ENCODE data around the gene GCNA. TPM values are rescaled to one million over a fixed set of nuclear protein-coding genes. Genes with fewer than 3 reads are reported as not detected.
"Not testable (repeated sequence)": the region's sequence is repeated elsewhere in the genome, so short reads cannot be mapped to it uniquely, and the experiment has no call there.

Gene GCNA
- total RNA-seq, 2 donors from 2014 or later: 1.2 to 1.3 TPM

DNA sequence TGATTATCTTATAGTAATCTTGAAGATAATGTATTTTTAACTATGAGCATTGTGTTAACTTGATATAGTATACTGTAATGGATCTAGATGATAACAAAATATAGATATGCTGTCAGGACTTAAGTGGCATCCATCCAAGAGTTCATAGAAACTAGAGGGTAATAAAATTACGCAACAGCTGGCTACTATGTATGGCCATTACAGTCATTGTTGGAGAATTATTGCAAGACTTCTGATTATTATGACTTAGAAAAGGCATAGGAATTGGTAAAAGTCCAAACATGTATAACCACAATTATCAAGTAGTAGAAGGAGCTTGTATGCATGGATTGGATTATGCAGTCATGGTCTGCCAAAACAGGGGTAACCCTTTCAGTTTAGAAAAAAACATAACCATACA lies 35.8 kb upstream of the GCNA start:
- peaks cover 32% of the 10 kb centered on the region for H3K4me1 Mint-ChIP-seq
- no peak for DNase-seq
- peaks cover 8% of the 10 kb centered on the region for H3K36me3 Mint-ChIP-seq (ENCODE audit: low read depth)
- H3K27ac Mint-ChIP-seq: no peak overlapping the region
- no peaks in the 10 kb centered on the region for H3K27me3 Mint-ChIP-seq
- H3K4me3 Mint-ChIP-seq: peak overlapping the region; percentile 91
- peaks cover 3% of the 10 kb centered on the region for H3K9me3 ChIP-seq (ENCODE audit: control insufficient read depth, low read length, poor library complexity, severe bottlenecking)
- no peak for ATAC-seq

DNA sequence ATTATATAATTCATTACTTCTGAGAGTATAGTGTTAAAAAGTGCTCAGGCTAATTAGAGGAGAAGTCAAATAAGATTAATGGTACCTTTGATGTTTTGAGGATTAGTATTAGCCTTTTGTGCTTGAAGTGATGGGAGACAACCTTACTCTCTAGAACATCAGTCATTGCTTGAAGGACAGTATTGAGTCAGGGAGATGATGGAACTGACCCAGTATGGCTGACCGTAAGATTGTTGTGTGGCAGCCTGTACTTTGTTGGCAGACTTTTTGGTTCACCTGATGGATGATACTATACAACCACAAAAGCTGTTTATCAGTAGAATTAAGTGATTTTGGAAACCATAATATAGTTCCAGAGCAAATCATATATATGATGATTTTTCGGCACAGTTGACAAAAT lies 35.4 kb upstream of the GCNA start:
- peaks cover 30% of the 10 kb centered on the region for H3K4me1 Mint-ChIP-seq
- no peak for DNase-seq
- peak overlapping the region; percentile 21 for H3K27ac Mint-ChIP-seq
- no peak overlapping the region for H3K4me3 Mint-ChIP-seq
- no peaks in the 10 kb centered on the region for H3K27me3 Mint-ChIP-seq
- H3K9me3 ChIP-seq (ENCODE audit: control insufficient read depth, low read length, poor library complexity, severe bottlenecking): peaks cover 3% of the 10 kb centered on the region
- no peak for ATAC-seq
- H3K36me3 Mint-ChIP-seq (ENCODE audit: low read depth): peaks cover 8% of the 10 kb centered on the region

DNA sequence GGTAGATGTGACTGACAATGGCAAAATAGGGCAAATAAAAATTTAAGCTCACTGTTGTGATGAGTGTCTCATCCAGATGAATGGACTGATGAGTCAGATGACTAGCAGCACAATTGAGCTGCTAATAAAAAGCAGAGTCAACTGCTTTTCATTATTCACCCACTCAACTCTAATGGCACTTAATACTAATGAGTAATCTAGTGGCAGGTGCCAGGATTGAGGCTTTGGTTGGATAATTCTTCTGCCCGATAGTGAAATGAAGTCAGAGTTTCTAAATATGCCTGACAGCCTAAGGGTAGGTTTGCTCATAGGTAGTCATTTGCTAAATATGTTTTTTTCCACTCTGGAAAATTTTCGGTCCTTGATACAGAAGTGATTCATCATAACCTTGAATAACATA lies 34.9 kb upstream of the GCNA start:
- H3K9me3 ChIP-seq (ENCODE audit: control insufficient read depth, low read length, poor library complexity, severe bottlenecking): peaks cover 3% of the 10 kb centered on the region
- DNase-seq (no peak), ATAC-seq (no peak)
- peaks cover 30% of the 10 kb centered on the region for H3K4me1 Mint-ChIP-seq
- peaks cover 8% of the 10 kb centered on the region for H3K36me3 Mint-ChIP-seq (ENCODE audit: low read depth)
- H3K27me3 Mint-ChIP-seq: no peaks in the 10 kb centered on the region
- peak overlapping the region; percentile 21 for H3K27ac Mint-ChIP-seq
- no peak overlapping the region for H3K4me3 Mint-ChIP-seq

DNA sequence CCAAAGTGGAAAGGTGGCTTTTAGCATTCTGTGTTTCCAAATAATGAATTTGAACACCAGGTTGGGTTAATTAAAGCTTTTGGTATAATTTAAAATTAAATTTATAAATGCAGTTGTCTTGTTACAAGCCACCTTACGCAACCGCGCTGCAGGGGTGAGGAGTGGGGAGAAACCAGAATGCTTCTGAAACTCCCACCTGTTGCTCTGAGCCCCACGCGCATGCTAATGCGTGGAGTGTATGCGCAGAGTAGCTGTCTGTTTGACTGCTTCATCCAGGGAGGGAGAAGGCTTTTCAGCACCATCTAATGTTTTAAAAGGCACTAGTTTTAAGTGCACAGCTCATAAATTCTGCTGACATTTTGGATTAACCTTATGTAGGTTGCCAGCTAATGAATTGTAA lies 32.9 kb upstream of the GCNA start:
- peaks cover 28% of the 10 kb centered on the region for H3K4me1 Mint-ChIP-seq
- ATAC-seq (no peak), DNase-seq (no peak)
- H3K27ac Mint-ChIP-seq: peak overlapping the region; percentile 21
- no peaks in the 10 kb centered on the region for H3K27me3 Mint-ChIP-seq
- H3K4me3 Mint-ChIP-seq: no peak overlapping the region
- H3K36me3 Mint-ChIP-seq (ENCODE audit: low read depth): peaks cover 8% of the 10 kb centered on the region
- no peaks in the 10 kb centered on the region for H3K9me3 ChIP-seq (ENCODE audit: control insufficient read depth, low read length, poor library complexity, severe bottlenecking)

DNA sequence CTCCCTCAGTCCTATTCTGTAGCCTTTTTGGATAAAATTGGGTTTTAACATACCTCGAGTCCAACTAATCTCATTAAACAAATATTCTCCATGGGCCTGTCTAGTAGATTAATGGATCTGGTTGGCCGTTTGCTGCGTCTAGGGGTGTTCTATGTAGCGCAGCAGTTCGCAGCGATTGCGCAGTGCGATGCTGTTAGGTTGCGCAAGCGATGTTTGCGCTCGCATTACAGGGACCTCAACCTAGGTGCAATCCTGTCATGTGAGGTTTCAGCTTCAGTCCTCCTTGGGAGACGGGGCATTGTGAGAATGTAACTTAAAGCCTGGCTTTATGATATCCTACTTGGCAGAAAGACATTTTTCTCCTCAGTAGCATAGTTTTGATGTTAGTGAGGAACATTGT lies 31.4 kb upstream of the GCNA start:
- peak overlapping the region; percentile 39 for H3K4me3 Mint-ChIP-seq
- H3K9me3 ChIP-seq (ENCODE audit: control insufficient read depth, low read length, poor library complexity, severe bottlenecking): no peaks in the 10 kb centered on the region
- no peak overlapping the region for H3K27ac Mint-ChIP-seq
- peaks cover 2% of the 10 kb centered on the region for H3K36me3 Mint-ChIP-seq (ENCODE audit: low read depth)
- no peak for ATAC-seq
- H3K27me3 Mint-ChIP-seq: no peaks in the 10 kb centered on the region
- no peak for DNase-seq
- H3K4me1 Mint-ChIP-seq: peaks cover 17% of the 10 kb centered on the region

DNA sequence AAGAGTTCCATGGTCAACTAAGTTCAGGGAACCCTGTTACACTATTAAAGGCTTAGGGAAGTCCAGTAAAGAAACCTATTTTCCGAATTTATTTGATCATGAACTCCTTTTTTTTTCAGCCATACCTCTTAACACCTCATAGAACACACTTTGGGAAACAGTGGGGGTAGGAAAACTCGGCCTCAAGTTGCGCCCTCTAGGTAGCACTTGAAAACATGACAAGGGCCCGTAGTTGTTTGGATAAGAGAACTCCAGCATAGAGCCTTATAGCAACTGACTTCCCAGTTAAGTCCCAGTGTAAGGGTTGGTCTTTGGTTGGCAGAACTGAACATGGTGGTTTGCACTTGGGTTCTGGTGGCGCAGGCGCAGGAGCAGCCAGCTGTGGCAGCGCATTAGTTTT lies 30.9 kb upstream of the GCNA start:
- Mint-ChIP-seq H3K27me3 (no peaks in the 10 kb centered on the region), H3K4me3 (no peak overlapping the region), H3K27ac (no peak overlapping the region), H3K4me1 (peaks cover 14% of the 10 kb centered on the region), H3K36me3 (ENCODE audit: low read depth) (peaks cover 2% of the 10 kb centered on the region)
- H3K9me3 ChIP-seq (ENCODE audit: control insufficient read depth, low read length, poor library complexity, severe bottlenecking): no peaks in the 10 kb centered on the region
- ATAC-seq (no peak), DNase-seq (no peak)

DNA sequence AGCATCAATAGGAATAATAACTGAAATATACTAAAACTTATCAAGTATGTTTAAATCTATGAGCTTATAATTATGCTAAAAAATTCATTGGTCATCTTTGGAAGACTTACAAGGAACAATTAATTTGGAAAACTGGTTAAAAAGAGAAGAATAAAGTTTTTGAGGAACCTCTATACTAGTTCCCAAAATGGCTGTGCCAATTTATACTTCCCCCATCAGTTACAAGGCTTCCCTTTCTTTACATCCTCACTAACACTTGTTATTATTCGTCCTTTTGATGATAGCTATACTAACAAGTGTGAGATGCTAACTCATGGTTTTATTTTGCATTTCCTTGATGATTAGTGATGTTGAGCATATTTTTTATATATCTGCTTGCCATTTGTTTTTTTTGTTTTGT lies 28.3 kb upstream of the GCNA start:
- DNase-seq (no peak), ATAC-seq (no peak)
- no peaks in the 10 kb centered on the region for H3K9me3 ChIP-seq (ENCODE audit: control insufficient read depth, low read length, poor library complexity, severe bottlenecking)
- Mint-ChIP-seq H3K4me1 (peaks cover 6% of the 10 kb centered on the region), H3K27ac (no peak overlapping the region), H3K4me3 (no peak overlapping the region), H3K36me3 (ENCODE audit: low read depth) (peaks cover 2% of the 10 kb centered on the region), H3K27me3 (no peaks in the 10 kb centered on the region)

DNA sequence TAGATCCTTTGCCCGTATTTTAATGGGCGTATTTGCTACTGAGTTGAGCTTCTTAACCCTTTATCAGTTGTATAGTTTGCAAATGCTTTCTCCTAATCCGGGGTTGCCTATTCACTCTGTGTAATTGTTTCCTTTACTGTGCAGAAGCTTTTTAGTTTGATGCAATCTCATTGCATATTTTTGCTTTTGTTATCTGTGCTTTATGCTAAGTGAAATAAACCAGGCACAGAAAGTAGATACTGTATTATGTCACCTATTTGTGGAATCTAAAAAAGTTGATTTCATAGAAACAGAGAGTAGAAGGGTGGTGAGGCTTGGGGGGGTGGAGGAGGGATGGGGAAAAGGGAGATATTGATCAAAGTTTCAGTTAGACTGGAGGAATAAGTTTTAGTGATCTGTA lies 27.7 kb upstream of the GCNA start:
- no peak overlapping the region for H3K27ac Mint-ChIP-seq
- H3K9me3 ChIP-seq (ENCODE audit: control insufficient read depth, low read length, poor library complexity, severe bottlenecking): no peaks in the 10 kb centered on the region
- no peaks in the 10 kb centered on the region for H3K27me3 Mint-ChIP-seq
- DNase-seq: no peak
- peaks cover 7% of the 10 kb centered on the region for H3K4me1 Mint-ChIP-seq
- H3K4me3 Mint-ChIP-seq: no peak overlapping the region
- H3K36me3 Mint-ChIP-seq (ENCODE audit: low read depth): peaks cover 2% of the 10 kb centered on the region
- ATAC-seq: no peak

DNA sequence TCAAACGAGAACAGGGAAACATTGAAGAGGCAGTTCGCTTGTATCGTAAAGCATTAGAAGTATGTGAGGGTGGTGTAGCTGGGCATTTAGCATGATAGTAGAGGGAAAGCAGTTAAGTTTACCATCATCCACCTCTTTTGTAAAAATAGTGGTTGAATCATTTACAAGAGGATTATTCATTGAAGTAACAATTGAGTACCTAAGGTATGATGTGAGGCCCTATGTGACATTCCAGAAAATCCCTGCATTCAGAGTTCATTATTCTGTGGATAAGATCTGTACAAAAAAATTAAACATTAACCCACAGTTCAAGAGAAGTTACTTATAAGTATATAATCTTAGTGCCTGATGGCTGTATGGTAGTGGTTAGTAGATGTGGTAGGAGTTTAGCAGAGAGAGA lies 22.2 kb upstream of the GCNA start:
- Mint-ChIP-seq H3K36me3 (ENCODE audit: low read depth) (peaks cover 4% of the 10 kb centered on the region), H3K4me3 (no peak overlapping the region), H3K4me1 (peaks cover 9% of the 10 kb centered on the region), H3K27ac (peak overlapping the region; percentile 39), H3K27me3 (no peaks in the 10 kb centered on the region)
- no peak for ATAC-seq
- no peak for DNase-seq
- no peaks in the 10 kb centered on the region for H3K9me3 ChIP-seq (ENCODE audit: control insufficient read depth, low read length, poor library complexity, severe bottlenecking)

DNA sequence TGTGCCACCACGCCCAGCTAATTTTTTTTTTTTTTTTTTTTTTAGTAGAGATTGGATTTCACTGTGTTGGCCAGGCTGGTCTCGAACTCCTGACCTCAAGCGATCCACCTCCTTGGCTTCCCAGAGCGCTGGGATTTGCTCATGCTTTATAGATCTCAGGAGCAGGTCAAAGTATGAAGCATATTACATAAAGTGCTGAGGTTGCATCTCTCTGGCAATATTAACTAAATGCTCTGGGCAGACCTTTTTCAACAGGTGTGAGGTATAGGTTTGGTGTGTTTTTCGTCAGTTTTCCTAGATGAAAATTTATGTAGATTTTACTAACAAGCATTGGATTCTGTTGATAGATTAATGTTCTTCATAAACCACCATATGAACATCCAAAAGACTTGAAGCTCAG lies 19.3 kb upstream of the GCNA start:
- no peak for DNase-seq
- Mint-ChIP-seq H3K36me3 (ENCODE audit: low read depth) (peaks cover 10% of the 10 kb centered on the region), H3K27me3 (no peaks in the 10 kb centered on the region), H3K4me3 (no peak overlapping the region), H3K27ac (no peak overlapping the region), H3K4me1 (peaks cover 9% of the 10 kb centered on the region)
- no peak for ATAC-seq
- H3K9me3 ChIP-seq (ENCODE audit: control insufficient read depth, low read length, poor library complexity, severe bottlenecking): no peaks in the 10 kb centered on the region

DNA sequence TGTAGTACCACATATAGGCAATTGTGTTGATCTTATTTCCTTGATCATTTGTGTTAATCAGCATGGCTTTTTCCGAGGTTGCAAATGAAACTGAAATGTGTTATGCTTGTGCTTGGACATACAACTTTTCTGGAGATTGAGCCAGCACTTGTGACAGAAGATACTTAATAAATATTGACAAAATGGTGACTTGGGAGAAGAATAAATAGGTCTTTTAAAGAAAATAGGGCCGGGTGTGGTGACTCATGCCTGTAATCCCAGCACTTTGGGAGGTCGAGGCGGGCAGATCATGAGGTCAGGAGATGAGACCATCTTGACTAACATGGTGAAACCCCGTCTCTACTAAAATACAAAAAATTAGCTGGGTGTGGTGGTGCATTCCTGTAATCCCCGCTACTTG lies 18.5 kb upstream of the GCNA start:
- Mint-ChIP-seq H3K27ac (peak overlapping the region; percentile 34), H3K36me3 (ENCODE audit: low read depth) (peaks cover 12% of the 10 kb centered on the region), H3K4me1 (peaks cover 12% of the 10 kb centered on the region)
- not testable (repeated sequence) for DNase-seq; ATAC-seq; H3K9me3 ChIP-seq (ENCODE audit: control insufficient read depth, low read length, poor library complexity, severe bottlenecking); H3K27me3 Mint-ChIP-seq; H3K4me3 Mint-ChIP-seq

DNA sequence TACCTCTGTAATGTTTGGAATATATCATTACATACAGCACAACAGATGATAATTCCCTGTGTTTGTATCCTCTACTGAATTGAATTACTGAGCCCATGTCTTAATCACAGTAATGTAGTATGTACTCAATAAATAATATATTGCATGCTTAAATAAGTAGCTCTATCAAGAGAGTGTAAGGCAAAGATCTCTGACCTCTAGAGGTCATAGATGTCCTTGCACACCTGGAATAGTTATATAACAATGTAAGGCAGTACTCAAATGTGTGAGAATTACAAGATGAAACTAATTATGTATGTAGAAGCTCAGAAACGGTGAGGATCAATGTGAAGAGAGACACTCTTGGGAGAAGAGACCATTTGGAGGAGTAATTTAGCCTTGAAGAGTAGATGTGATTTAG lies 14.3 kb upstream of the GCNA start:
- peaks cover 8% of the 10 kb centered on the region for H3K4me1 Mint-ChIP-seq
- H3K27me3 Mint-ChIP-seq: no peaks in the 10 kb centered on the region
- no peaks in the 10 kb centered on the region for H3K9me3 ChIP-seq (ENCODE audit: control insufficient read depth, low read length, poor library complexity, severe bottlenecking)
- peaks cover 8% of the 10 kb centered on the region for H3K36me3 Mint-ChIP-seq (ENCODE audit: low read depth)
- peak overlapping the region; percentile 24 for H3K27ac Mint-ChIP-seq
- DNase-seq: no peak
- no peak overlapping the region for H3K4me3 Mint-ChIP-seq
- no peak for ATAC-seq

DNA sequence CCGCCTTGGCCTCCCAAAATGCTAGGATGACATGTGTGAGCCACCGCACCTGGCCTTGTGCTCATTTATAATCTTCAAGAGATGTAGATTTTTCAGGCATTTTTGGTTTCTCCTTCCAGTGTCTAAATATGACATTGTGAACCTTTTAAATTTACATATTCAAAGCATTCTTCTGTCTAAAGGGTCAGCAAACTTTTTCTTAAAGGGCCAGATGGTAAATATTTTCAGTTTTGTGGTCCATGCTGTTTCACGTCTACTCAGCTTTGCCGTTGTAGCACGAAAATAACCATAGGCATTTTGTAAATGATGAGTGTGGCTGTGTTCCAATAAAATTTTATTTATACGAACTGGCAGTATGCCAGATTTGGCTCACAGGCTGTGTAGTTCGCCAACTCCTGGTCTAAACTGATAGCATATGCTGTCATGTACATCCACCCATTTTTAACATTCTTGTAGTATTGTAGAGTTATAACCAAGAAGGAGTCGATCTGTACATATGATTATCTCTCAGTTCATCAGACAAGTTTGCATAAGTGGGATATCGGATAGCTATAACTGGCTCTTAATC lies 12.7 kb upstream of the GCNA start:
- peak overlapping the region; percentile 41 for H3K27ac Mint-ChIP-seq
- no peak overlapping the region for H3K4me3 Mint-ChIP-seq
- peaks cover 8% of the 10 kb centered on the region for H3K4me1 Mint-ChIP-seq
- ATAC-seq: no peak
- H3K27me3 Mint-ChIP-seq: no peaks in the 10 kb centered on the region
- H3K9me3 ChIP-seq (ENCODE audit: control insufficient read depth, low read length, poor library complexity, severe bottlenecking): no peaks in the 10 kb centered on the region
- no peak for DNase-seq
- H3K36me3 Mint-ChIP-seq (ENCODE audit: low read depth): peaks cover 8% of the 10 kb centered on the region

DNA sequence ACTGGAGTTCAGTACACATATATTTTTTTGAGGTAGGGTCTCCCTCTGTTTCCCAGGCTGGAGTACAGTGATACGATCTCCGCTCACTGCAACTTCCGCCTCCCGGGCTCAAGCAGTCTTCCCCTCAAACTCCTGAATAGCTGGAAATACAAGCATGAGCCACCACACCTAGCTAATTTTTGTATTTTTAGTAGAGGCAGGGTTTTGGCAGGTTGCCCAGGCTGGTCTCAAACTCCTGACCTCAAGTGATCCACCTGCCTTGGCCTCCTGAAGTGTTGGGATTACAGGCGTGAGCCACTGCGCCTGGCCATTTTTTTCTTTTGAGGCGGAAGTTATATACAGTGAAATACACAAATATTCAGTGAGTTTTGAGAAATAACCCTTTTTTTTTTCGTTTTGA lies 6.8 kb upstream of the GCNA start:
- H3K9me3 ChIP-seq (ENCODE audit: control insufficient read depth, low read length, poor library complexity, severe bottlenecking); DNase-seq; H3K4me1 Mint-ChIP-seq; H3K27me3 Mint-ChIP-seq; H3K36me3 Mint-ChIP-seq (ENCODE audit: low read depth); H3K4me3 Mint-ChIP-seq; ATAC-seq: not testable (repeated sequence)
- peak overlapping the region; percentile 29 for H3K27ac Mint-ChIP-seq

Data from T-helper 17 cell (primary cell).